Activated gamma-delta T cell treated with anti-CD3 and anti-CD28 coated beads, Interleukin-2, amount 50 U/mL, for 16 hours (primary cell): Measurements from ENCODE around the gene RUBCNL.
A peak's percentile ranks its signal among the peaks of the same experiment; 100 is the strongest.

Experiments used
- DNase-seq: peaks from one replicate; pipeline ENCODE4 v3.0.0-alpha.2; 2020; ENCODE audit warnings: low read depth

RUBCNL gene

GRCh38 chr13:46340631-46341111, 46.4 kb downstream of the RUBCNL start:
- DNase-seq, result no peak

DNA sequence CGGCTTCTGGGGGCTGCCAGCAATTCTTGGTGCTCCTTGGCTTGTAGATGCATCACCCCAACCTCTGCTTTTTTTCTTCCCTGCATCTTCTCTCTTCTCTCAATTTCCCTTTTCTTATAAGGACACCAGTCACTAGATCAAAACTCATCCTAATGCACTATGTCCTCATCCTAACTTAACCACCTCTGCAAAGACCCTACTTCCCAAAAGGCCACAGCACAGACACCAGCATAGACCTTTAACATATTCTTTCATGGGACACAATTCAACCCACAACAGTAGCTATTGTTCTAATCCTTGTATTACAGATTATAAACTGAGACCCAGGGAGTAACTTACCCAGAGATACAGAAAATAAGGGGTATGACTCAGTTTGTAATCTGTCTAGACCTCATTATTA, 47.0 kb downstream of the RUBCNL start:
- no peak for DNase-seq

GRCh38 chr13:46339035-46339666, 47.9 kb downstream of the RUBCNL start:
- DNase-seq, result no peak

- DNase-seq, result no peak
Observed at GRCh38 chr13:46337700-46338099, 49.4 kb downstream of the RUBCNL start.

DNA sequence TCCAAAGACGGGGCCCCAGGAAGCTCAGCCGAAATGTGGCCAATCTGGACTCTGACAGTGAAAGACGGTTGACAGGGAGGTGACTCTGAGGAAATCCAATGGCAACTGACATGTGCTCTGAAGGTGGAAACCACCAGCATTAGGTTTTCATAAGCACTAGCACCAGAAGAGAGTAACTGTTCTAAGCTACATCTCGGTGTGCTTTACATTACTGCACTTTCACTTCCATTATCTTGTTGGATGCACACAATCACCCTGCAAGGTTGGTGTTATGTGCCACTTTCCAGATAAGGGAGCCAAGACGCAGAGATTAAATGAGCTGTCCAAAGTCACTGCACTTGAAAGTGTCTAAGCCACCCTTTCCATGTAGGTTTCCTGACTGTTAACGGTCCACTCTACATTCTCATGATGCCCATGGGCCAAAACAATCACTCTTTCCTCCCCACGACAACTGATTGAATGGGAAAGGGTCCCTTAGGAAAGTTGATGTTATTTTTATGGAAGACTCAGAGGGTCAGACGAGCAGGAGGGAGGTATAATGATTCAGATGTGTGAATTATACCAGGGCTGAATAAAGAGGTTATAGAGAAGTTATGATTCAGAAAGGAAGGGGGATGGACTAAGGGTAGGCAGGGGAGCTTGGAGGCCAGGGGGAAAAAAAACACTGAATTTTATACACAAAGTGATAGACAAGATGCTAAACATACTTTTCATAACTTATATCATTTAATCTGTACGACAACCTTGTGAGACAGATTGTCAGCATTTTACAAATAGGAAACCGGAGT, 52.8 kb downstream of the RUBCNL start:
- DNase-seq, result no peak

DNA sequence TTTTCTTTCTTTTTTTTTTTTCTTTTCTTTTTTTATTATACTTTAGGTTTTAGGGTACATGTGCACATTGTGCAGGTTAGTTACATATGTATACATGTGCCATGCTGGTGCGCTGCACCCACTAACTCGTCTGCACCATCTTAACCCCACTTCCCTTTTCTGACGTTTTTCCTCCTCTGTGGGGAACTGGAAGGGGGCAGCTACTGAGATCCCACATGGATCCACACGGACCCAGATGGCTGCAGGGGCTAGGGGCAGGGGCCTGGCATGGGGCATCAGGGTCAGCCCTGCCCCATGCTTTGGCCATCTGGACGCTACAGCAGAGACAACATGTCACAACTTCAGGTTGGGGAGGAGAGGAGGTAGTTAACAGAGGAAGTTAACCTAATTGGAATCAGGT, 54.3 kb downstream of the RUBCNL start:
- DNase-seq, result no peak

- DNase-seq, result no peak
Observed at GRCh38 chr13:46329624-46330023, 57.4 kb downstream of the RUBCNL start.

GRCh38 chr13:46327246-46327645, 59.8 kb downstream of the RUBCNL start:
- DNase-seq, result no peak

- DNase-seq, result no peak
Observed at GRCh38 chr13:46324976-46325375, 62.1 kb downstream of the RUBCNL start.

GRCh38 chr13:46321494-46322225, 65.4 kb downstream of the RUBCNL start:
- DNase-seq, result peak; percentile 52

DNA sequence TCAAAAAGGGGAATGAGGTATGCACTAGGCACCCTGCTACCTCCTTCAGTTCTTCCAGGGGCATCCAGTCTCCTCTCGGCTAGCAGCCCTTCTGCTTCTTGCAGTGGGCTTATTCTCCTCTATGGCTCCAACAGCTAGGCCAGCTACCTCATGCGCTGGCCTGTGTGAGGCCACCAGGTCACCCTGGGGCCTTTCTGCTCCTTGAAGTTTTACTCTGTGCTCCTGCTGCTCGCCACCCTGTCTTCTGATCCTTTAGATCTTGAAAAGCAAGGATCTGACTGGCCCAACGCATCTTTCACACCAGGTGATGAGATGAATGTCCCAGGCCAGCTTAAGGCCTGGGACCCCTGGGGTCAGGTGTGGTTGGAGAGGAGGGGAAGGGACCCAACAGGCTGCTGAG, 66.2 kb downstream of the RUBCNL start:
- no peak for DNase-seq

GRCh38 chr13:46320406-46320805, 66.6 kb downstream of the RUBCNL start:
- DNase-seq, result no peak

- DNase-seq, result no peak
Observed at GRCh38 chr13:46318986-46319385, 68.1 kb downstream of the RUBCNL start.

DNA sequence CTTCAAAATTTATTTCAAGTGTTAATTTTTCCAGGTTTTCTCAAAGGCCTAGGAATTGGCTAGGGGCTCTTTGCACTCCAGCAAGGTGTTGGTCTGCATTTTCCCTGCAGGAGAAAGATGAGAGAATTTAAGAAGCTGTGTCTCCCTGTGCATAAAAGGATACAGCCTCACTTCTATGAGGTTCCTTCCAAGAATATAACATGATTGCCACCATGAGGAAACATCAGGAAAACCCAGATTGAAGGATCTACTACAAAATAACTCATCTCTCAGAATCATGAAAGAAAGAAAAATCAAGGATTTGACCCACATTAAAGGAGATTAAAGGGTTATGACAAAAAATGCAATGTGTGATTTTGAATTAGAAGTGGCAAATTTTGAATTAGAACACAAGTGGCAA, 69.9 kb downstream of the RUBCNL start:
- no peak for DNase-seq

- DNase-seq, result no peak
Observed at GRCh38 chr13:46315491-46316075, 71.5 kb downstream of the RUBCNL start.

DNA sequence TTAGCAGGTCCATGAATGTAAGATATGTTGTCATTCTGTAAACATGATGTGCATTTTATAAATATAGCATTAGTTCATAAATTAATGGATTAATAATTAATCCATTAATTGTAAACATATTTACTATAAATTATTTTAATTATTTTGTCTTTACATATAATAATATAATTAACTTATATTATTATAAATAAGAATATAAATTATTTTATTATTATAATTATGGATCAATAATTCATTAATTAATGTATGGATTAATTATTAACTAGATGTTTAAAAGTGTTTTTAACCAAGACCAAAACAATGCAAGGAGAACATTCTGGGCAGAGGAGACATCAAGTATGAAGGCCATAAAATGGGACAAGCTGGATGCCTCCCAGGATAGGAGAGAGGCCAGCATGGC, 72.0 kb downstream of the RUBCNL start:
- DNase-seq, result no peak

GRCh38 chr13:46314587-46314986, 72.5 kb downstream of the RUBCNL start:
- no peak for DNase-seq

- no peak for DNase-seq
Observed at GRCh38 chr13:46313432-46314257, 73.4 kb downstream of the RUBCNL start.

GRCh38 chr13:46313024-46313423, 74.0 kb downstream of the RUBCNL start:
- DNase-seq, result no peak

DNA sequence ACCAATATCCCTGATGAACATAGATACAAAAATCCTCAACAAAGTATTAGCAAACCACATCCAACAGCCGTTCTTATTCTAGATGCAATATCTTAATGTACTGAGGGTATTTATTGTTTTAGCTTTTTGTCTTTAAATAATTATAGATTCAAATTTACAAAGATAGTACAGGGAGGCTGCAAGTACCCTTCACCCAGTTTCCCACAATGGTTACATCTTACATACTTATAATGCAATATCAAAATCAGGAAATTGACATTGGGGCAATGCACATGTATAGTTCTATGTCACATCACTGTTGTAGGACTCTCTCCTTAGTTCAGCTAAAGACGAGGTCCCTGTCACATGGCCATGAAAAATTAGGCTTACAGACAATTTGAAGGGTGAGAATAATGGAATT, 75.8 kb downstream of the RUBCNL start:
- no peak for DNase-seq

DNA sequence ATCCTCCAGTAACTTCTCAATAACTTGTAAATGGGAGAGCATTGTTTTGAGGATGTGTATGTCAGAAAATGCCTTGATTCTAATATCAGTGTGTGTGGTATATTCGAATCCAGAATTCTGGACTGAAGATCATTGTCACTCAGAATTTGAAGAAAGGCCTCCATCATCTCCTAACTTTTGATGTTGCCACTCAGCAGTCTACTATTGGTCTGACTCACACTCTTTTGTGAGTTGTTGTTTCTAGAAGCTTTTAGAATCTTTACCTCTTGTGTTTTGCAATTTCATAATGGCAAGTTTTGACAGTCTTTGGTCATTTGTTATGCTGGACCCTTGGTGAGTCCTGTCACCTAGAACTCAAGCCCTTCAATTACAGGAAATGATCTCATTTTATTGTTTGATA, 77.0 kb downstream of the RUBCNL start:
- DNase-seq, result no peak

- no peak for DNase-seq
Observed at GRCh38 chr13:46307554-46307953, 79.5 kb downstream of the RUBCNL start.
